ENCODE results near the gene PRSS57. TPM values are rescaled to one million over a fixed set of nuclear protein-coding genes. Genes with fewer than 3 reads are reported as not detected.

The PRSS57 gene
- polyA plus RNA-seq, 1 of the 3 experiments (the other 2 are of a cell fraction), result not detected

DNA sequence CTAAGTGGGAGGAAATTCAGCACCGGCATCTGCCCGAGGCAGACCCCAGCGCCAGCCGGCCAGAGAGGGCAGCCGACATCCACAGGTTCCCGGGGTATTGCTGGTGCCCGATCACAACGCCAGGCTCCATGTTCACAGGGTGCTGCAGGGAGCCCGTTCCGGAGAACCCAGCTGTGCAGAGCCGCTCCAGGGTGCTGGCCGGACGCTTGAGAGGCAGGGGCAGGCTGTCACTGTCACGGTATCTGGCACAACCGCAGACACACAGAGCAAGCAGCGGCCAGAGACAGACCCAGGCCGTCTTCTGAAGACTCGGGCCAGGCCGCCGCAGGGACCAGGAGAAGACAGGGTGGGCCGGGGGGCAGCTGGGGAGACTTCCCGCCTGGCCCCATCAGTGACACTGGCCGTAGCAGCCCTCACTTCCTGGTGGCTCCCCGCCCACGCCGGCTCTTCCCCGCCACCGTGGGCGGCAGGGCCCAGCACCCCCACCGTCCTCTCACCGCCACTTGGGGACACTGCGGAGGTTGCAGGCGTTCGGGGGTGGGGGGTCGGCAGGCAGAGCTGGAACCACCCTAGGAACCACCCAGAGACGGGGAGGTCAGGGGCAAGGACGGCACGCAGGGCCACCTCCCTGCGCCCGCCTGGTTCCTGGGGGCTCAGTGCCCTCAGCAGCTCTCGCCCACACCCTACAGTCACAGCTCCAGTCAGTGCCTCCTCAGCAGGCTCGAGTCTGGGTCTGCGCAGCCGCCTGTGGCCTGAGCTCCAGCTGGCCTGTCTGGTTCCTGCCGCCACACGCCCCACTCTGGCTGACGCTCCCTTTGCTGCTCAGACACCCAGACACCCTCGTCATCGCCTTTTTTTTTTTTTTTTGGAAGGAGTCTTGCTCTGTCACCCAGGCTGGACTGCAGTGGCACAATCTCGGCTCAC is 36.1 kb downstream of the PRSS57 start (continued):
- TF ChIP-seq TCF12 (IDR thresholded peaks at IDR 0.05), result no peak
- no peak for TF ChIP-seq CHD2 (IDR thresholded peaks at IDR 0.05; ENCODE audit: low read length, partially characterized antibody)

DNA sequence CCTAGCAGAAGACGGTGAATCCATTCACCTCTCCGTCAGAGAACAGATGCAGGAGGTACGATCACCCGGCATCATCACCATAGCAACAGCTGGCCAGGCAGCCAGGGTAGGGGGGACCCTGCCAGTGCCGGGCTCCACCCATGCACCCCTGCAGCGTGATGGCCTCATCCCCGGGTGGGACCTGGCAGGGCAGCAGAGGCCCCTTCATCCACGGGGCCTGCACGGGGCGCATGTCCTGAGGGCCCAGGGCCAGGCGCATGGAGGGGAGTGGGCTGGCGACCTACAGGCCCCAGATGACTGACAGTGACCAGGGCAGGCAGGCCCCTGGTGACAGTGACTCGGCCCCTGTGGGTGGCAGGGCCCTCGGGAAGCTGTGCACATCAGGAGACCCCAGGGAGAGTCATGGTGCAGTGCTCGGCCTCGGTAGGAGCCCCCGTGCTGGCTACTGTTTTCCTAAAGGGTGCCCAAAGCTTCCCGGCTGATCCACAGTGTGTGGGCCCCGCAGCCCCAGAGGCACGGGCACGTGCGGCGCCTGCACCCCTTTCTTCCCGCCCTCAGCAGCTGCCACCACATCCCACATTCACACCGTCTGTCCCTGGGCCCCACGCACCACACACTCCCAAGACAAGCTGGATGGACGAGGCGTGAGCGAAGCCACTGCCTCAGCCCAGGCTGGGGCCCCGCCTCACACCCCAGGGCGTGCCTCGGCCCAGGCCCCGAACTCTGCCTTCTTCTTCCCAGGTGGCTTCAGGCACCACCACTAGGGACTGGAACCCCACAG is 37.0 kb downstream of the PRSS57 start:
- 96% methylated on average over 17 of the region's 33 CpGs for WGBS (ENCODE audit: low lambda C conversion rate)
- TF ChIP-seq MXI1 (IDR thresholded peaks at IDR 0.05; ENCODE audit: low read depth, low read length), result no peak
- TF ChIP-seq, protein P1, sequence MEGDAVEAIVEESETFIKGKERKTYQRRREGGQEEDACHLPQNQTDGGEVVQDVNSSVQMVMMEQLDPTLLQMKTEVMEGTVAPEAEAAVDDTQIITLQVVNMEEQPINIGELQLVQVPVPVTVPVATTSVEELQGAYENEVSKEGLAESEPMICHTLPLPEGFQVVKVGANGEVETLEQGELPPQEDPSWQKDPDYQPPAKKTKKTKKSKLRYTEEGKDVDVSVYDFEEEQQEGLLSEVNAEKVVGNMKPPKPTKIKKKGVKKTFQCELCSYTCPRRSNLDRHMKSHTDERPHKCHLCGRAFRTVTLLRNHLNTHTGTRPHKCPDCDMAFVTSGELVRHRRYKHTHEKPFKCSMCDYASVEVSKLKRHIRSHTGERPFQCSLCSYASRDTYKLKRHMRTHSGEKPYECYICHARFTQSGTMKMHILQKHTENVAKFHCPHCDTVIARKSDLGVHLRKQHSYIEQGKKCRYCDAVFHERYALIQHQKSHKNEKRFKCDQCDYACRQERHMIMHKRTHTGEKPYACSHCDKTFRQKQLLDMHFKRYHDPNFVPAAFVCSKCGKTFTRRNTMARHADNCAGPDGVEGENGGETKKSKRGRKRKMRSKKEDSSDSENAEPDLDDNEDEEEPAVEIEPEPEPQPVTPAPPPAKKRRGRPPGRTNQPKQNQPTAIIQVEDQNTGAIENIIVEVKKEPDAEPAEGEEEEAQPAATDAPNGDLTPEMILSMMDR (IDR thresholded peaks at IDR 0.05), result no peak
- TF ChIP-seq, protein P2, sequence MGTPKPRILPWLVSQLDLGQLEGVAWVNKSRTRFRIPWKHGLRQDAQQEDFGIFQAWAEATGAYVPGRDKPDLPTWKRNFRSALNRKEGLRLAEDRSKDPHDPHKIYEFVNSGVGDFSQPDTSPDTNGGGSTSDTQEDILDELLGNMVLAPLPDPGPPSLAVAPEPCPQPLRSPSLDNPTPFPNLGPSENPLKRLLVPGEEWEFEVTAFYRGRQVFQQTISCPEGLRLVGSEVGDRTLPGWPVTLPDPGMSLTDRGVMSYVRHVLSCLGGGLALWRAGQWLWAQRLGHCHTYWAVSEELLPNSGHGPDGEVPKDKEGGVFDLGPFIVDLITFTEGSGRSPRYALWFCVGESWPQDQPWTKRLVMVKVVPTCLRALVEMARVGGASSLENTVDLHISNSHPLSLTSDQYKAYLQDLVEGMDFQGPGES (IDR thresholded peaks at IDR 0.05; ENCODE audit: low read depth, low read length), result no peak
- no peak for TF ChIP-seq TEAD4 (IDR thresholded peaks at IDR 0.05; ENCODE audit: borderline replicate concordance, insufficient read depth)
- TF ChIP-seq SMC3 (IDR thresholded peaks at IDR 0.05; ENCODE audit: low read depth, low read length), result no peak
- TF ChIP-seq FOXJ3 (CRISPR knock-in tag; IDR thresholded peaks at IDR 0.05), result no peak
- no peak for TF ChIP-seq GABPA (IDR thresholded peaks at IDR 0.05; ENCODE audit: low read depth)
- TF ChIP-seq RCOR1 (IDR thresholded peaks at IDR 0.05; ENCODE audit: low read length), result no peak
- TF ChIP-seq, protein P3, sequence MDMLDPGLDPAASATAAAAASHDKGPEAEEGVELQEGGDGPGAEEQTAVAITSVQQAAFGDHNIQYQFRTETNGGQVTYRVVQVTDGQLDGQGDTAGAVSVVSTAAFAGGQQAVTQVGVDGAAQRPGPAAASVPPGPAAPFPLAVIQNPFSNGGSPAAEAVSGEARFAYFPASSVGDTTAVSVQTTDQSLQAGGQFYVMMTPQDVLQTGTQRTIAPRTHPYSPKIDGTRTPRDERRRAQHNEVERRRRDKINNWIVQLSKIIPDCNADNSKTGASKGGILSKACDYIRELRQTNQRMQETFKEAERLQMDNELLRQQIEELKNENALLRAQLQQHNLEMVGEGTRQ (IDR thresholded peaks at IDR 0.05; ENCODE audit: borderline replicate concordance, low read depth, low read length), result no peak
- TF ChIP-seq NFIC (IDR thresholded peaks at IDR 0.05; ENCODE audit: borderline replicate concordance), result no peak
- TF ChIP-seq, protein P4, sequence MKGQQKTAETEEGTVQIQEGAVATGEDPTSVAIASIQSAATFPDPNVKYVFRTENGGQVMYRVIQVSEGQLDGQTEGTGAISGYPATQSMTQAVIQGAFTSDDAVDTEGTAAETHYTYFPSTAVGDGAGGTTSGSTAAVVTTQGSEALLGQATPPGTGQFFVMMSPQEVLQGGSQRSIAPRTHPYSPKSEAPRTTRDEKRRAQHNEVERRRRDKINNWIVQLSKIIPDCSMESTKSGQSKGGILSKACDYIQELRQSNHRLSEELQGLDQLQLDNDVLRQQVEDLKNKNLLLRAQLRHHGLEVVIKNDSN (IDR thresholded peaks at IDR 0.05; ENCODE audit: borderline replicate concordance, low read depth), result no peak
- H3K9me2 ChIP-seq, result no peaks in the 10 kb centered on the region
- H3K4me2 ChIP-seq, result no peak overlapping the region
- ChIA-PET POLR2A (no interaction called here), CTCF (interaction anchor here (1.5 kb wide), 1 partner anchor 76 kb away, joined by 3 read pairs; no protein-coding TSS in a partner anchor)
- peaks cover 91% of the 10 kb centered on the region for H4K20me1 ChIP-seq (ENCODE audit: insufficient read depth)
- no peak overlapping the region for H3K9ac ChIP-seq
- no peak for DNase-seq
- H3K27me3 ChIP-seq (ENCODE audit: insufficient read depth), result no peaks in the 10 kb centered on the region
- H3K36me3 ChIP-seq (replicated peaks in 1 of 2; ENCODE audit: control insufficient read depth in 1 of 2, insufficient read depth in 2 of 2, low read length in 1 of 2), result peaks cover 0 to 11% of the 10 kb centered on the region in 2 experiments
- no peak overlapping the region for H3K27ac ChIP-seq (ENCODE audit: low read depth in 2 of 2, low read length in 1 of 2)
- H3K4me3 ChIP-seq (ENCODE audit: low read depth in 2 of 2, low read length in 1 of 2), result no peak overlapping the region
- peaks cover 7 to 22% of the 10 kb centered on the region in 2 experiments; a peak in 2 of 4 replicates for H3K4me1 ChIP-seq (ENCODE audit: control insufficient read depth in 1 of 2, insufficient read depth in 2 of 2, low read depth in 1 of 2, low read length in 1 of 2)
- H2AFZ ChIP-seq (ENCODE audit: low read depth), result no peak overlapping the region
- H3F3A ChIP-seq (replicated peaks; ENCODE audit: insufficient read depth), result no peaks in the 10 kb centered on the region
- no peaks in the 10 kb centered on the region for H3K9me3 ChIP-seq
- H3K79me2 ChIP-seq (ENCODE audit: insufficient read depth), result peaks cover 97% of the 10 kb centered on the region
